WTC11 (cell line): ENCODE measurements around the gene CAPN9. TPM values are rescaled to one million over a fixed set of nuclear protein-coding genes. Genes with fewer than 3 reads are reported as not detected.

Experiments used
- ATAC-seq: fragments of 200-7000 bp; cut with Tn5 transposase; 2 replicates; pipeline ENCODE4 v1.10.0; 2021; ENCODE audit warnings: mild to moderate bottlenecking, moderate library complexity
- CTCF ChIA-PET: fragments of 300-600 bp; sonication (Branson Sonifier 250); formaldehyde crosslinking; loops from one replicate; lab custom pipeline; 2021; ENCODE audit warnings: antibody characterized with exemption; lab: Charles Lee
- POLR2A ChIA-PET: fragments of 350-600 bp; sonication (Branson Sonifier 250); formaldehyde crosslinking; loops from one replicate; lab custom pipeline; 2021; ENCODE audit warnings: antibody characterized with exemption; lab: Charles Lee
- DNase-seq: peaks from one replicate; pipeline ENCODE4 v3.0.0; 2021; ENCODE audit warnings: low spot score
- H3K27ac Mint-ChIP-seq: 2 replicates; pipeline ENCODE4 v1.8.0; 2021; ENCODE audit warnings: mixed read lengths
- H3K27me3 Mint-ChIP-seq: 2 replicates; pipeline ENCODE4 v1.8.0; 2021; ENCODE audit warnings: low read depth, mild to moderate bottlenecking, moderate library complexity, mixed read lengths
- H3K36me3 Mint-ChIP-seq: 2 replicates; pipeline ENCODE4 v1.8.0; 2021; ENCODE audit warnings: mixed read lengths
- H3K4me1 Mint-ChIP-seq: 2 replicates; pipeline ENCODE4 v1.8.0; 2022; ENCODE audit warnings: mixed read lengths
- H3K4me3 Mint-ChIP-seq: 2 replicates; pipeline ENCODE4 v1.8.0; 2021; ENCODE audit warnings: mild to moderate bottlenecking, moderate library complexity, mixed read lengths
- H3K9me3 Mint-ChIP-seq: 2 replicates; pipeline ENCODE4 v1.8.0; 2021; ENCODE audit warnings: mixed read lengths
- ATF3 ChIP-seq: sonication (generic); formaldehyde crosslinking; conservative IDR thresholded peaks from 2 replicates; pipeline ENCODE4 v1.8.1; 2022; ENCODE audit warnings: mild to moderate bottlenecking, missing genetic modification reagents
- CREB1 ChIP-seq: sonication (generic); formaldehyde crosslinking; IDR thresholded peaks from 2 replicates; pipeline ENCODE4 v1.8.0; 2023; ENCODE audit warnings: mild to moderate bottlenecking, missing genetic modification reagents
- CREM ChIP-seq: sonication (generic); formaldehyde crosslinking; IDR thresholded peaks from 2 replicates; pipeline ENCODE4 v1.8.1; 2022; ENCODE audit warnings: mild to moderate bottlenecking, missing genetic modification reagents, moderate library complexity
- E2F1 ChIP-seq: sonication (generic); formaldehyde crosslinking; IDR thresholded peaks from 2 replicates; pipeline ENCODE4 v1.8.0; 2022; ENCODE audit warnings: mild to moderate bottlenecking, missing genetic modification reagents
- E2F4 ChIP-seq: sonication (generic); formaldehyde crosslinking; IDR thresholded peaks from 2 replicates; pipeline ENCODE4 v1.8.1; 2022; ENCODE audit warnings: low read depth, mild to moderate bottlenecking, moderate library complexity, missing genetic modification reagents, borderline replicate concordance
- ELF4 ChIP-seq: sonication (generic); formaldehyde crosslinking; IDR thresholded peaks from 2 replicates; pipeline ENCODE4 v1.8.1; 2022; ENCODE audit warnings: low read depth, mild to moderate bottlenecking, moderate library complexity, missing genetic modification reagents
- ERG ChIP-seq: fragments of 250-450 bp; sonication (Bioruptor Pico); IDR thresholded peaks from 2 replicates; pipeline ENCODE4 v1.8.0; 2021; ENCODE audit warnings: mild to moderate bottlenecking
- FOXJ3 ChIP-seq: sonication (generic); formaldehyde crosslinking; IDR thresholded peaks from 2 replicates; pipeline ENCODE4 v1.9.0; 2021; ENCODE audit warnings: missing genetic modification reagents, mild to moderate bottlenecking, borderline replicate concordance
- FOXK1 ChIP-seq: sonication (generic); formaldehyde crosslinking; IDR thresholded peaks from 2 replicates; pipeline ENCODE4 v1.8.0; 2022; ENCODE audit warnings: mild to moderate bottlenecking, moderate library complexity, missing genetic modification reagents
- GABPB1 ChIP-seq: sonication (generic); formaldehyde crosslinking; IDR thresholded peaks from 2 replicates; pipeline ENCODE4 v1.8.1; 2023; ENCODE audit warnings: mild to moderate bottlenecking, missing genetic modification reagents
- GTF2I ChIP-seq: fragments of 250-450 bp; sonication (Bioruptor Pico); conservative IDR thresholded peaks from 2 replicates; pipeline ENCODE4 v1.4.0; 2021; ENCODE audit warnings: mild to moderate bottlenecking
- HMGXB4 ChIP-seq: sonication (generic); formaldehyde crosslinking; IDR thresholded peaks from 2 replicates; pipeline ENCODE4 v1.8.1; 2023; ENCODE audit warnings: mild to moderate bottlenecking, moderate library complexity, missing genetic modification reagents
- IRF2 ChIP-seq: sonication (generic); formaldehyde crosslinking; IDR thresholded peaks from 2 replicates; pipeline ENCODE4 v1.8.0; 2022; ENCODE audit warnings: low read depth, missing genetic modification reagents, borderline replicate concordance
- MLX ChIP-seq: sonication (generic); formaldehyde crosslinking; IDR thresholded peaks from 2 replicates; pipeline ENCODE4 v1.8.1; 2023; ENCODE audit warnings: mild to moderate bottlenecking, missing genetic modification reagents, moderate library complexity
- NFE2L1 ChIP-seq: sonication (generic); formaldehyde crosslinking; IDR thresholded peaks from 2 replicates; pipeline ENCODE4 v1.8.1; 2023; ENCODE audit warnings: missing genetic modification reagents
- NR2C2 ChIP-seq: sonication (generic); formaldehyde crosslinking; IDR thresholded peaks from 2 replicates; pipeline ENCODE4 v1.8.0; 2022; ENCODE audit warnings: mild to moderate bottlenecking, missing genetic modification reagents
- NR3C1 ChIP-seq: sonication (generic); formaldehyde crosslinking; conservative IDR thresholded peaks from 2 replicates; pipeline ENCODE4 v1.8.1; 2023; ENCODE audit warnings: low read depth, mild to moderate bottlenecking, missing genetic modification reagents
- OVOL2 ChIP-seq: fragments of 250-450 bp; sonication (Bioruptor Pico); IDR thresholded peaks from 2 replicates; pipeline ENCODE4 v1.9.0; 2021; ENCODE audit warnings: mild to moderate bottlenecking, borderline replicate concordance
- PREB ChIP-seq: sonication (generic); formaldehyde crosslinking; IDR thresholded peaks from 2 replicates; pipeline ENCODE4 v1.8.1; 2022; ENCODE audit warnings: mild to moderate bottlenecking, missing genetic modification reagents, moderate library complexity, borderline replicate concordance
- RELA ChIP-seq: sonication (generic); formaldehyde crosslinking; IDR thresholded peaks from 2 replicates; pipeline ENCODE4 v1.8.1; 2022; ENCODE audit warnings: missing genetic modification reagents, mild to moderate bottlenecking, borderline replicate concordance
- TEAD1 ChIP-seq: sonication (generic); formaldehyde crosslinking; IDR thresholded peaks from 2 replicates; pipeline ENCODE4 v1.8.0; 2022; ENCODE audit warnings: mild to moderate bottlenecking, missing genetic modification reagents
- TEAD4 ChIP-seq: sonication (generic); formaldehyde crosslinking; IDR thresholded peaks from 2 replicates; pipeline ENCODE4 v1.8.0; 2022; ENCODE audit warnings: mild to moderate bottlenecking, missing genetic modification reagents
- ZBTB43 ChIP-seq: sonication (generic); formaldehyde crosslinking; IDR thresholded peaks from 2 replicates; pipeline ENCODE4 v1.8.1; 2023; ENCODE audit warnings: mild to moderate bottlenecking, missing genetic modification reagents
- ZMAT4 ChIP-seq: fragments of 250-450 bp; sonication (Bioruptor Pico); IDR thresholded peaks from 2 replicates; pipeline ENCODE4 v1.9.0; 2021; ENCODE audit warnings: mild to moderate bottlenecking
- ZNF219 ChIP-seq: sonication (generic); formaldehyde crosslinking; IDR thresholded peaks from 2 replicates; pipeline ENCODE4 v1.8.0; 2023; ENCODE audit warnings: missing genetic modification reagents, mild to moderate bottlenecking, borderline replicate concordance
- ZNF263 ChIP-seq: sonication (generic); formaldehyde crosslinking; IDR thresholded peaks from 2 replicates; pipeline ENCODE4 v1.8.1; 2022; ENCODE audit warnings: low read depth, mild to moderate bottlenecking, moderate library complexity, missing genetic modification reagents
- ZNF423 ChIP-seq: fragments of 250-450 bp; sonication (Bioruptor Pico); IDR thresholded peaks from 2 replicates; pipeline ENCODE4 v2.1.2; 2022; ENCODE audit warnings: mild to moderate bottlenecking, moderate library complexity
- total RNA-seq: library from RNA; stranded (reverse); gene quantifications from 3 replicates; pipeline ENCODE4 v1.2.3, GENCODE V29; 2021

Gene CAPN9
- total RNA-seq, 1 experiment from 2014 or later = not detected

- ChIA-PET POLR2A (no interaction called here), CTCF (no interaction called here)
- no peaks in the 10 kb centered on the region for H3K36me3 Mint-ChIP-seq
- TF ChIP-seq CREB1 (CRISPR knock-in tag) (no peak), GABPB1 (CRISPR knock-in tag) (no peak), ZNF263 (no peak), NR3C1 (CRISPR knock-in tag) (no peak), HMGXB4 (CRISPR knock-in tag) (no peak), ELF4 (CRISPR knock-in tag) (no peak), E2F4 (CRISPR knock-in tag) (no peak), ZNF219 (CRISPR knock-in tag) (no peak), MLX (no peak), IRF2 (CRISPR knock-in tag) (no peak), TEAD4 (CRISPR knock-in tag) (no peak), ZBTB43 (no peak), ZMAT4 (CRISPR knock-in tag) (no peak), FOXK1 (no peak), OVOL2 (CRISPR knock-in tag) (no peak), CREM (no peak), TEAD1 (CRISPR knock-in tag) (no peak), ZNF423 (CRISPR knock-in tag) (no peak), NR2C2 (CRISPR knock-in tag) (no peak)
- H3K27me3 Mint-ChIP-seq = no peaks in the 10 kb centered on the region
- no peak overlapping the region for H3K4me3 Mint-ChIP-seq
- ATAC-seq (no peak), DNase-seq (no peak)
- H3K4me1 Mint-ChIP-seq = peaks cover 12% of the 10 kb centered on the region
- no peaks in the 10 kb centered on the region for H3K9me3 Mint-ChIP-seq
- H3K27ac Mint-ChIP-seq = no peak overlapping the region
These were observed 47.1 kb upstream of the CAPN9 start for GRCh38 chr1:230700132-230700531.

GRCh38 chr1:230701434-230701833, 45.8 kb upstream of the CAPN9 start:
- H3K36me3 Mint-ChIP-seq = no peaks in the 10 kb centered on the region
- ChIA-PET CTCF (interaction anchor here (1.0 kb wide), 1 partner anchor 60 kb away, joined by 3 read pairs; no protein-coding TSS in a partner anchor), POLR2A (no interaction called here)
- DNase-seq (no peak), ATAC-seq (no peak)
- no peaks in the 10 kb centered on the region for H3K27me3 Mint-ChIP-seq
- peaks cover 10% of the 10 kb centered on the region for H3K4me1 Mint-ChIP-seq
- no peak overlapping the region for H3K27ac Mint-ChIP-seq
- no peaks in the 10 kb centered on the region for H3K9me3 Mint-ChIP-seq
- H3K4me3 Mint-ChIP-seq = no peak overlapping the region
- TF ChIP-seq RELA (no peak), NFE2L1 (CRISPR knock-in tag) (no peak), PREB (CRISPR knock-in tag) (no peak), E2F1 (CRISPR knock-in tag) (no peak), ATF3 (CRISPR knock-in tag) (no peak), GTF2I (CRISPR knock-in tag) (no peak), ZNF263 (no peak), ERG (CRISPR knock-in tag) (no peak), FOXJ3 (CRISPR knock-in tag) (no peak)
